HG03521 (cell line): ENCODE data around the gene ADGRV1.
"Not testable (repeated sequence)": the region's sequence is repeated elsewhere in the genome, so short reads cannot be mapped to it uniquely, and the experiment has no call there.

Source experiments
- ATAC-seq: cut with Tn5 transposase; IDR thresholded peaks from one replicate; pipeline ENCODE4 v1.9.1; 2021; ENCODE audit warnings: mild to moderate bottlenecking, moderate library complexity; ENCODE audit not compliant: unreplicated experiment

The ADGRV1 gene

GRCh38 chr5:90968319-90968718 is 409.7 kb downstream of the ADGRV1 start:
- no peak for ATAC-seq

DNA sequence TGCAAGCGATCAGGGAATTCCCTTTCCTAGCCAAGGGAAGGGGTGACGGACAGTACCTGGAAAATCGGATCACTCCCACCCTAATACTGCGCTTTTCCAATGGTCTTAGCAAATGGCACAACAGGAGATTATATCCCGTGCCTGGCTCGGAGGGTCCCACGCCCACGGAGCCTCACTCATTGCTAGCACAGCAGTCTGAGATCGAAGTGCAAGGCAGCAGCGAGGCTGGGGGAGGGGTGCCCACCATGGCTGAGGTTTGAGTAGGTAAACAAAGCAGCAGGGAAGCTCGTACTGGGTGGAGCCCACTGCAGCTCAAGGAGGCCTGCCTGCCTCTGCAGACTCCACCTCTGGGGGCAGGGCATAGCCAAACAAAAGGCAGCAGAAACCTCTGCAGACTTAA is 411.3 kb downstream of the ADGRV1 start:
- ATAC-seq: not testable (repeated sequence)

DNA sequence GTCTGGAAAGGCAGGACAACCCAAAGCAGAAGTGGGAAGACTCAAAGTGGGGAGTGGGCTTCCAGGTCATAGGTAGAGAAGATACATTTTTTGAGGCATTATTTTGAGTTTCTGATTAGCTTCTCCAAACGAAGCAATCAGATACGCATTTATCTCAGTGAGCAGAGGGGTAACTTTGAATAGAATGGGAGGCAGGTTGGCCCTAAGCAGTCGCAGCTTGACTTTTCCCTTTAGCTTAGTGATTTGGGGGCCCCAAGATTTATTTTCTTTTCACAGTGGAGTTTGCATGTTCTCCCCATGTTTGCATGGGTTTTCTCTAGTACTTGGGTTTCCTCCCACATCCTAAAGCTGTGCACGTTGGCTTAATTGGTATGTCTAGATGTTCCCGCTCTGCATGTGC is 422.6 kb downstream of the ADGRV1 start:
- ATAC-seq: no peak

- no peak for ATAC-seq
Measured at GRCh38 chr5:90981821-90982220, 423.2 kb downstream of the ADGRV1 start.

DNA sequence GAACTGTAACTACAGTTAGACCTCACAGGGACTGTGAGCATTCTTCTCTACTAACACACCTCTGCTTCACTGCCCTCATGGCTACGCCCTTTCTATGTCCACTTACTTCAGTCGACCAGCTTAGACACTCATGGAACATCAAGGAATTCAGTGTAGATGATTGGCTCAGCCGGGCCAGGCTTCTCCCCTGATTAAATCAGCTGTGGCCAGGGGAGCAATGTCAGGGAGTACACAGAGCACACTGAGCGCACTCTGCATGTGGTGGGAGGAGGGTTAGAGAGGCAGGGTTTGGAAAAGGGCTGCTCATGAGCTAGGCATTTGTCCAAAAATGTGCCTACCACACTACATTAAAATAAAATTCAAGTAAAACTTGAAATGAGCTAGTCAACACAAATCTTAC is 424.0 kb downstream of the ADGRV1 start:
- ATAC-seq: no peak

DNA sequence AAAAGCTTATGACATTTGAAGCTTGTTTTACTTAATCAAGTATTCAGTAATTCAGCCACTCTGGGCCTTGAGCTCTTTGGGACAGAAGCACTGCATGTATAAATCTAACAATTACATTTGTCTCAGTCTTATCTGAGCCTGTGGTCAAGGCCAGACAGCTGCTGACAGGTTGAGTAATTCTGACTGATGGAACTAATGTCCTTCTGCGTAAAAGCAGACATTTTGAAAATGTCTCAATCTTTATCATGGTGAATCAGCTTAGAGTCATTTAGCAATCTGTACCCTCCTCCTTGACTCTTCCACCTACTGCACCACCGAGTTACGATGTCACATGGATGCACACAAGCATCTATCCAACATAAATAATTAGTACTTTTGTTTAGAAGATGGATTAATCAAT is 424.6 kb downstream of the ADGRV1 start:
- no peak for ATAC-seq

- no peak for ATAC-seq
Measured at GRCh38 chr5:90983711-90984124, 425.1 kb downstream of the ADGRV1 start.

DNA sequence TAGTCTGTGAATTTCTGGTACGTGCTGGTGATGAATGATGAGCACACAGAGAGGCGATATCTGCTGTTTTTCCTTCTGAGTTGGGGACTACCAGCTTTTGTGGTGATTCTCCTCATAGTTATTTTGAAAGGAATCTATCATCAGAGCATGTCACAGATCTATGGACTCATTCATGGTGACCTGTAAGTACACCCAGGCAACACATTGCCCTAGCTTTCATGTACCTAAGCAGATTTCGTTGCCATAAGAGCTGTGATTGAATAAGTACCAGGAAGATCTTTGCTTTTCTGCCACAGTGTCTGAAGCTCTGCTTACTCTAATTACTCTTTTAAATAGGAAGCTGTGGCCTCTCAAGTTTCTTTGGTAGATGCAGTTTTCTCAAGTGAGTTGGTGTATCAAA is 426.7 kb downstream of the ADGRV1 start:
- no peak for ATAC-seq

DNA sequence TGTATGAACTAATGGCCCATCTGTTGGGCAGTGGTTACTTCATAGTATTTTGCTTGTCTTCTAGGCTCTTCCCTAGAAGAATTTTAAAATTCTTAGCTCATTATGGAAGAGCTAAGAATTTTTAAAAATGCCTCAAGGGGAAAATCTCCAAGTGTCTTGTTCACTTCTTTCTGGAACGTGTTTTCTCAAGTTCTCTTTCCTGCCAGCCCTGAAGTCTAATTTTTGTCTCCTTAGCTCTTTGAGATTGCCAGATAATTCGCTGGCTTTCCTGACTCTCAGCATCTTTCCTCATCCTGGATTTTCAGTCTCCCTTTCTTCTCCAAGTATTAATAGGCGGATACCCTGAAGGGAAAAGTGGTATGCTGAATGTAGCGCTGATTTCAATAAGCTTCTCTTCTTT is 429.1 kb downstream of the ADGRV1 start:
- ATAC-seq: no peak

DNA sequence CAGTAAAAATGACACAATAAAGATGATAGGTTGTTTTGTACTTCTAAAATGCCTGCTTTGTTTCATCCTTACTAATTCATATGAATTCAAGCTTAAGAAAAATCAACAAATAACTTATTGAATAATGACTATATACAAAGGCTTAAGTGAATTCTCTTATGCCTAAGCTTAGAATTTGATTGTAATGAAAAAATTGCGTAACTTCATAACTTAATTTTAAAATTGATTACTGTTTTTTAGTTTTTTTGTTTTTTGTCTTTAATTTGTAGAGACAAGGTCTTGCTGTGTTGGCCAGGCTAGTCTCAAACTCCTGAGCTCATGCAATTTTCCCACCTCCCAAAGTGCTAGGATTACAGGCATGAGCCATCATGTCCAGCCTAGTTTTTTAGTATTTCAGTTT is 432.6 kb downstream of the ADGRV1 start:
- no peak for ATAC-seq

DNA sequence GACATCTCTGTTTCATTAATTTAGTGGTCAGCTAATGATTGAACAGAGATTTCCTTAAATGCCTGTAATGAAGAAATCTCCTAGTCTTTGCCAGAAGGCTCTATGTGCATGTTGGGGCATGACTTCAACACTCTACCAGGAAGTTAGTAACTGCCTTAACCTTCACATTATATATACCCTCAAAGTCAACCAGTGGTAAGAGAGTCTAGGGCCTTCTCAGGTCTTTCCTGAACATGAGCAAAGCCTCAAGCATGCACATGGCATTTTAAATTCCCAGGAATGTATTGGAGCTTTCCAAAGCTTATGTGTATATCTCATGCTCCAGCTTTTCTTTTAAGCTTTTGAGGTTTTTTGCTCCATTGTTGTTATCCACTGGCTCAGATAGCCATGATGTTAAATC is 436.2 kb downstream of the ADGRV1 start:
- no peak for ATAC-seq

DNA sequence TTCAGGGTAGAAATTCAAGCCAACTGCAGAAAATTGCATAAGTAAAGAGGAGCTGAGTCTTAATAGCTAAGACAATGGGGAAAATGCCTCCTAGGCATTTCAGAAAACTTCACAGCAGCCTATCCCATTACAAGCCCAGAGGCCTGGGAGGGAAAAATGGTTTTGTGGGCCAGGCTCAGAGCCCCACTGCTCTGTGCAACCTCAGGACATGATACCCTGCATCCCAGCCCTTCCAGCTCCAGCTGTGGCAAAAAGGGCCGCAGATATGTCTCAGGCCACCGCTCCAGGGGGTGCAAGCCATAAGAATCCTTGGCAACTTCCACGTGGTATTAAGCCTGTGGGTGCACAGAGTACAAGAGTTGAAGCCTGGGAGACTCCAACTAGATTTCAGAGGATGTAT is 437.5 kb downstream of the ADGRV1 start:
- ATAC-seq: no peak

GRCh38 chr5:90997082-90997481 is 438.5 kb downstream of the ADGRV1 start:
- no peak for ATAC-seq

- no peak for ATAC-seq
Measured at GRCh38 chr5:91000743-91001142, 442.1 kb downstream of the ADGRV1 start.

DNA sequence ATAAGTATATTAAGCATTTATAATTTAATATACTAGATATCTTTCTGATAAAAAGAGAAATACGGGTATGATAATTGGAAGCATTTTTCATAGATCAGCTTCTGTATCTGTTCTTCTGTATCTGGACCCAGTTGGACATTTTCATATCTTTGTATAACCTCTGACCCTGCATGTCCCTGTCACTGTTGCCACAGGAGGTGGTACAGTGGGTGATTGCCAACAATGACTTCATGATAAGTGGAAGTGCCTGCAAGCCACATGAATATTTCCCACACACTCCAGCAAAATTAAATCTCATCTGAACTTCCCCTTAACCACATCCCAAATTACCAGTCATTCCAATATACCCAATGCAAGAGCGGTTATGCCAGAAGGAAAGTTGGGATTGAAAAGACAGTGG is 448.1 kb downstream of the ADGRV1 start:
- no peak for ATAC-seq

GRCh38 chr5:91007251-91007650 is 448.7 kb downstream of the ADGRV1 start:
- no peak for ATAC-seq

GRCh38 chr5:91007780-91008402 is 449.3 kb downstream of the ADGRV1 start:
- no peak for ATAC-seq

GRCh38 chr5:91010090-91010489 is 451.5 kb downstream of the ADGRV1 start:
- no peak for ATAC-seq

DNA sequence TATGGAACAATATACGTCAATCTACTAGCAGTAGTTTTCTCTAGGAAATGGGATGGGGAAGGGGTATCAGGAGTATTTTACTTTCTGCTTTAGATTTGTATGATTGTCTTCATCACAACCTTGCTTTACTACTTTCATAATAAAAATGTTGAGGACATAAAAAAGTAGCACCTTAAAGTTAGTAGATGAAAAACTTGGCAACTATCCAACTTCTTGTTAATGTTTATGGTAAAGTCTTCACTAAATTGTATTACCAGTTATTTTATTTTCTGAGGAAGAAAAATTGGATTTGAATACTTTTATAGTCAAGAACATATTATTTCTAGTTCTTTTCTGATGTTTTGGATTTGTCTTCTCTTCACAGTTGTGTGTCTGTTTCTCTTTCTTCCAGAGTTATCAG is 452.4 kb downstream of the ADGRV1 start:
- no peak for ATAC-seq

GRCh38 chr5:91012867-91013266 is 454.3 kb downstream of the ADGRV1 start:
- ATAC-seq: not testable (repeated sequence)

GRCh38 chr5:91016322-91016721 is 457.7 kb downstream of the ADGRV1 start:
- no peak for ATAC-seq

DNA sequence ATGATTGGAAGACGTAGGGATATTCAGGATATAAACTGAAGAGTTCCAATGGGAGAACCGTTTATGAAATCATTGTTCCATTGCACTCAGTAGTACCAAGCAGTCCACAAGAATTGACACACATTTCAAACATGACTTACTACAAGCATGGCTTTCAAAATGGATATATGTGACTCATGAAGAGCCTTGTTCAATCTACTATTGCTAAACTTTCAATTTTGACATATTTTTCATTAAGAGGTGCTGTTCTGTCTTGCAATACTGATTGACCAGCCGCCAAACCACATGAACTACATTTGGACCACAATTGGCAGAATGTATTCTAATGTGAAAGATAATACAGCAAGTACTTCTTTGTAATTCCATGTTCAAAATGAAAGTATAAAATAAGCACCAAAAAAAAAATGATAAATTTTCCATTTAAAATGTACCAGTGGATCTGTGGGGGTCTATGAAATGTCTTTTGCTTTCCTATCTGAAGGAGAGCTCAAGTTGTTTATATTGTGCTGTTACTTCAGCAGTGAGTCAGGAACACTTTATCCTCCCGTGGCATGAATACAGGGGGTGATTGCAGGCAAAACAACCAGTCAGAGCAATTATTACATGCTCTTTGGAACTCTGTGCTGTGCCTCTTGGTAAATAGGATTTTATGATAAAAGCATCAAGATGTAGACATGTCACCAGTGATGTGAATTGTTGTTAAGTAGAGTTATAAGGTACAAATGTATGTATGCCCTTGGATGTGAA is 458.5 kb downstream of the ADGRV1 start:
- ATAC-seq: no peak

GRCh38 chr5:91018200-91018599 is 459.6 kb downstream of the ADGRV1 start:
- no peak for ATAC-seq
